GM19099 (cell line): ENCODE measurements around the gene NHS.

Source experiments
- POLR2A ChIP-seq: IDR thresholded peaks from 3 replicates; pipeline ENCODE4 v1.6.1; 2011; ENCODE audit warnings: low read depth; ENCODE audit not compliant: insufficient read length; ENCODE audit errors: extremely low read depth

The NHS gene

DNA sequence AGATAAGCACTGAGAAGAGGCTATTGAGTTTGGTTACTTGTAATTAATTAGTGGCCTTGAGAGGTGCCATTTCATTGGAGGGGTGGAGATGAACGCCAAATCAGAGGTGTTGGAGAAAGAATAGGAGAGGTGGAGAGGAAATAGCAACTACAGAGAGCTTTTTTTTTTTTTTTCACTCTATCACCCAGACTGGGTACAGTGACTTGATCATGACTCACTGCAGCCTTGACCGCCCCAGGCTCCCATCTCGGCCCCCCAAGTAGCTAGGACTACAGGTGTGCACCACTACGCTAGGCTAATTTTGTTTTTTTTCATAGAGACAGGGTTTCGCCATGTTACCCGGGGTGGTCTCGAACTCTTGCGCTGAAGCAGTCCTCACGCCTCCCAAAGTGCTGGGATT, 5.2 kb downstream of the NHS start:
- no peak for TF ChIP-seq POLR2A

DNA sequence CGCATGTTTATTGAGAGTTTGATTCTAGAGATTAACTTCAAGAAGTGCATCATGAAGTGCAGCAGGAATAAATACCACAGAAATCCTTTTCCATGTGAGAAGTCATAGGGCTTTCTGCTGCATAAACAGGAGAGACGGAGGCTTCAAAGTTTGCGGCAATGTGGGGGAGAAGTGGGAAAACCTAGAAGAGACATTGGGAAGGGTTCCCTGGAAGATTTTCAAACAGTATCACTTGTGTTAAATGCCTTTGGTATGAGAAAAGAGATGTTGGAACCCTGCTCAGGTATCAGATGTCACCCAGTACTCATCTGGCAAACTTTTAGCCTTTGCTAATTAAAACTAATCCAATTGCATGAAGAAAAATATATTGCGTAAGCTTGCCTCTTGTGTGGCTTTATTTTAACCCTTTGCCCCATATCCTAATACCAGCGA, 15.4 kb downstream of the NHS start:
- no peak for TF ChIP-seq POLR2A

DNA sequence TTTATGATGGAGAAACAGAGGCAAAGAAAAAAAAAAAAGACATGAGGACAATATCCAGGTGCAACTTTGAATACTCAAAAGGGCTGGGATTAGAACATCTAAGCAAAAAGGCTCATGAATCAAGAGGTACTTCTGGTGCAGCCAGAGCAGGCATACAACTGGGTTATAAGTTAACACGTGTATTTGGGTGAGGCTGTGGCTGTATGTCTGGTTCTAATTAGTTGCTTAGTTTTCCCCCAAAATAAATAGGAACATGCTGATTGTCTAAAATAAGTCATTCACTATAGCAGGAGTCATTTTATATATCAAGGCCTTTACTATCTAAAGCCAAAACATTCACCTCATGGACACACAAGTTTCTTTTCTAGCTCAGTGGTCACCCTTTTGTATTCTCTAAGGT, 20.2 kb downstream of the NHS start:
- TF ChIP-seq POLR2A: no peak

DNA sequence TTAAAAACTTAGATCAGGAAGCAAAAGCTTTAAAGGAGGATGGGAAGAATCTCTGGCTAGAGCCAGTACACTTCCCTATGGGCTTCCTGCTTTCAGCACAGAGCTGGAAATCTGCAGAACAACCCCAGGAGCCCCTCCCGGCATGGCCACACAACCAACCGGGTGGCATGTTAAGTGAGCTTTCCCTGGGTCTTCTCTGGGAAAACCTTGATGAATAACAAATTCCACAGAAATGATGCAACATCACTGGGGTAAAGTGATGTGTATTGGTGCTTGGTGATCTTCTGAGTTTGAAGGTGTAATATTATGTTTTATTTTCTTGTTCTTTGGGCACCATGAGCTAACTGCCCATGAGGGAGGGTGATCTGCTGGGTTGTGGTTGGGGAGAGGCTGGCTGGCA, 22.1 kb downstream of the NHS start:
- TF ChIP-seq POLR2A: no peak

DNA sequence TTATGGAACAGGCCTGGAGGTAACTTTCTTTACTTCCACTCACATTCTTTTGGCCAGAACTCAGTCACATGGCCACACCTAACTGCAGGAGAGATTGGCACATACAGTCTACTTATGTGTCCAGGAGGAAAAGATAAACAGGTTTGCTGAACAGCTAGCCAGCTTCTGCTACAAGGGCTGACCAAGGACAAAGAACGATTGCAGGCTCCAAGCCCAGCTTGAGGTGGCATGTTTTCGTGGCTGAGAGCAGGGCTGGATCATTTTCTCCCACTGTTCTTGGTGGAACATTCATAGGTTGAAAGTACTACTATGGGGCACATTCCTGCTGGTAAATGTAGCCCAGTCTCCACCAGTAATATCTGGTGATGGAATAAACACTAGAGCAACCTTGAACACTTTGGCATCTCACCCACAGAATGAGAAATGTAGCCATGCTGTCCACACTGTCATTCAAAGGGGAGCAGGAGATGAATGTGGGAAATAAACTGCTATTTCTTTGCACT, 28.2 kb downstream of the NHS start:
- TF ChIP-seq POLR2A: no peak

DNA sequence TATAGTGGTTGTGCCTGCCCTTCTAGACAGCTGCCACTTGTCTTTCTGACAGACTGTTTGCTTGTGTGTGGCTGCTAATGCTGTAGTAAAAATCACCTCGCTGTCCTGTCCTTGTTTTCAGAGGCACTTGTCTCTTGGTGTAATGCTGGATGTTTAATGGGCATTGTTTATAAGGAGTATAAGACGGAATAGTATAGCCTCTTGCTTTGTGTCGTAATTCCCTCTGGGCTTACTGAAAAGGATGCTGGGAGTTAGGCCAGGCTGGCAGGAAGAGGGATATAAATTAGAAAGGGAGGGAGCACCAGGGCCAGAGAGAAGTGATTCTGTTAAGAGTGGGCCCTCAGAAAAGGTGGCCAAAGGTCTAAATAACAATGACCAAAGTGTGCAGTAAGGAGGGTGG, 29.0 kb downstream of the NHS start:
- no peak for TF ChIP-seq POLR2A

DNA sequence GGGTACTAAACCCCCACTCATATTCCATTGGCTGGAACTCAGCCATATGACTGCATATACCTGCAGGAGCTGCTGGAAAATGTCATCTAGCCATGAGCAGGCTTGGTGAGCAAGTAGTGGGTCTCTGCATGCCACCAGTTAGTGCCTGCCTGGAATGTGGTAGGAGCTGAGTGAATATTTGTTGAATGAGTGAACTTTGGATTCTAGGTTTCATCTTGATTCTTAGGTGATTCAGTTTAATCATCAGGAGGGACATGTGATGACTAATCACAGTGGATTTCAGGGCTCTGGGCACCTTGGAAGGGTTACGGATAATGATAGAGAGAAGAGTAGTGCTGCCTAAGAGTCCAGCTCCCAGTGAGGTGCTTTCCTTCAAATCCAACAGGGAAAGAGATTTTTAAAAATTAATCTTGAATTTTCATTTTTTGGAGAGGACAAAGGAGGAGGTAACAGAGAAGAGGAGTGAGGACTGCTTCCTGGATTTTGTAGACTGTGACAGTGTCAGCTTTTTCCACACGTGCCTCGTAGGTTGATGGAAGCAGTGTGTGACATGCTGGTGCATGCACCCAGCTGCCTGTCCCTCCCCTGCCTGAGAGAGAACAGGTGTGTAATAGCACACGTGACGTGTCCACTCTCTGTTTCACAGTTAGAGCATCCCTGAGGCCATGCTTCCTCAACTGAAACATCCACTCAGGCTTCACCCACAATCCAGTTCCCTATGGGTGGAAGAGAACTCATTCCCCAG, 30.4 kb downstream of the NHS start:
- TF ChIP-seq POLR2A: no peak

DNA sequence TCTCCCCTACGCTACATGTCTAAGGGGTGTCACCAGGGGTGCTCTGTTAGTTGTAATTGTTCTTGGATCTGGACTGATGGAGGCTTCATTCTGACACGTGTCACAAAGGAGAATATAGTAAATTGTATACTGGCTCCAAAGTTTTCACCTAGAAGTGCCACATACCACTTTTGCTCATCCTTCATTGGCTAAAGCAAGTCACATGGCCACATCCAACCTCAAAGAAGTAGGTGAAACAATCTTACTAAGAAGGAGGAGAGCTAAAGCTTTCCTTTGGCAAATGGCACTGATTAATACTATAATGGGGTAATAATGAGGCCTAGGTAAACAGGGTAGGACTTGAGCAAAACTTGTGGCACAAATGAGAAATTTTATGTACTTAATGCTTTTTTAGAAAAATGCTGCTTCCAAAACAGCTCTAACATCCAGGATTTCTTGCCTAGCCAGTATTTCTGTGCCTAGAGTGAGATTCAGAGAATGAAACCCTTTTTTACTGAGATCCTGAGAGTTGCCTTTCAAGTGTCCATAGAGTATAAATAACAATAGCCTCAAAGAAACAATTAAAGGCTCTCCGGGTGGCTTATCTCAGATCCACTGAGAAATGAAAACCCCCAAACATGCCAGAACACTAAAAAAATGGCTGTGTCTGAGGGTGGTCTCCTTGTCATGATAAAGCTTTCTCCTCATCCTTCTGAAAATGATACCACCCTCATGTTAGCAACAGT, 34.7 kb downstream of the NHS start:
- no peak for TF ChIP-seq POLR2A

DNA sequence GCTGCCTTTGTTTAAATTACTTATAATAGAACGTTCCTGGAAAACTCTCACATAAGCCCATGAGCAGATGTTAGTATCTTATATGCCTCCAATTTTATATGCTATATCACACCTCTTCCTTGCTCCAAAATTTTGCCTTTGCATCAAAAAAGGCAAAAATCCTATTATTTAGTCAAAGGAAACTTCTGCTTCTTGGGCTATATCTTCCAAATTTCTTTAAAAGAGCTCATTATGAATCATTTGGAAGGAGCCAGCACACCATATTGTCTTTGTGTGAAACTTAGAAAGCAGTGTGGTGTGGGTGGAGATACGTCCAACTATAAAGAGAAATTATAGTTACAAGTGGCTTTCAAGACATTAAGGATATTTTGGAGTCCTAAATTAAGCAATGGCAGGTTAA, 35.7 kb downstream of the NHS start:
- TF ChIP-seq POLR2A: no peak

DNA sequence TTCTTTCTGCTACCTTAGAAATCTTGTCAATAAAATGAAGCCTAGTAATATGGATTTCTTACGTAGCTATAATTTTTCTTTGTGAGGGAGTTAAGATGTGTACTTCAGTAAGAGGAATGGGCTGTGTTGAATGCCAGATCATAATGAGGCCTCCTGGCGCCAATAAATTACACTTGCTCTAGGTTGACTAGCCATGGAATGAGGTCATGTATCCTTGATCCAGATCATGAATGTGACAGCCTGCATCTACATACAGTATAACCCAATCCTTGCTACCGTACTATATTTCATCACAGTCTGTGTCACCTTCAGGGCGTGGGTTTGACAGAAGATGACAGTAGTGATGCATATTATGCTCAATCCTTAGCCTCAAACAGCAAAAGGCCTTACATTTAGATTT, 36.2 kb downstream of the NHS start:
- TF ChIP-seq POLR2A: no peak

DNA sequence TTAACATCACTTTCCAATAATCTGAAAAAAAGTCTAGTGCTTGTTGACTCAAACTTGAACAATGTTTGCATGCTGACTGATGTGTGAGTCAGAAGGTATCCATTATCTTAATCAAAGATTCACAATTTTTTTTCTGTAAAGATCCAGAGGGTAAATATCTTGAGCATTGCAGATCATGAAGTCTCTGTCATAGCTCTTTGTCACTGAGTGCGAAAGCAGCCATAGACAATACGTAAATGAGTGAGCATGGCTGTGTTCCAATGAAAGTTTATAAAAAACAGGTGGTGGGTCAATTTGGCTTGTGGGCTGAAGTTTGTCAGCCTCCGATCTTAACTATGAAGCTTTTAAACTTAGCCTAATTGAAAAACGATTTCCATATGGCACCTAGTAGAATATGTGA, 37.7 kb downstream of the NHS start:
- no peak for TF ChIP-seq POLR2A

DNA sequence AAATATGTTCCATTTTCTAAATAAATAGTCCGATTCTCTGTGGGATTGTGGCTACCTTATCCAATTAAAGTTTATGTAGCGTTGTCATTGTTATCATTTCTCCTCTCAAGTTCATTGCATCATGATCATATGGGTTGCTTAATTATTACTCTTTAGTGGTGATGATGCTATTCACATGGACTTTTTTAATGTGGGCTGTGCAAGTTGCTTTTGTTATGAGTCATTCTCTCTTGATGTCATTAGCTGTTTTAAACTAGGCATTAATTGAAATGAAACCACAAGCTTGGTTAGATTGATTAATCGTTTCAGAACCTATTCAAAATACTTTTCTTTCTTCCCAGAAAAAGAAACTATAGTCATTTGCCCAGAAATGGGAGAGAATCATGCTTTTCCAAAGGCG, 38.2 kb downstream of the NHS start:
- no peak for TF ChIP-seq POLR2A

DNA sequence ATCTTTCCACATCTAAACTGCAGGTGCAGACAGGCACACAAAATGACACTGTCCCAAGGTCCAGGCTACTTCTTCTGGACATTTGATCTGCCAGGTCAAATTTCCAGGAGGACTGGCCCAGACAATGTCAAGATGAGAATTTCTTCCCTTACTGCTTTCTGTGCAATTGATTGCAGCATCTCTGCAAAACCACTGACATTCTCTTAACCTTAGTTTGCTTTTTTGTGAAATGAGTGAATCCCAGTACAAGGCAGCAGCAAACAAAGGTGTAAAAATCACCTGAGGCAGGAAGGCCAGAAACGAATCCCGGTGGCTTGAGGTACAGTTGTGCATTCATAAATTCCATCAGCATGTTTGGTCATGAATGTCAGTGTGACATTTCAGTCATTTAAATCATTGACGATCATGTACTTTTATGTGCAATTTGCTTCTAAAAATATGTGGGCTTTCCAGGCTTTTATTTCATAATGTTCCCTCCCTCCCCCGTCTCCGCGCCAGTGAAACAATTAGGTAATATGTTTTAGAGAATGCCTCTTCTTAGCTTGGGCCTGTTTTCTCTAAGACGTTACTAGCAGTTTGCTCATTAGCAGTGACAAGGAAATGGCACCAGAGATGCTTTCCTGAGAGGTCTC, 39.1 kb downstream of the NHS start:
- TF ChIP-seq POLR2A: no peak

DNA sequence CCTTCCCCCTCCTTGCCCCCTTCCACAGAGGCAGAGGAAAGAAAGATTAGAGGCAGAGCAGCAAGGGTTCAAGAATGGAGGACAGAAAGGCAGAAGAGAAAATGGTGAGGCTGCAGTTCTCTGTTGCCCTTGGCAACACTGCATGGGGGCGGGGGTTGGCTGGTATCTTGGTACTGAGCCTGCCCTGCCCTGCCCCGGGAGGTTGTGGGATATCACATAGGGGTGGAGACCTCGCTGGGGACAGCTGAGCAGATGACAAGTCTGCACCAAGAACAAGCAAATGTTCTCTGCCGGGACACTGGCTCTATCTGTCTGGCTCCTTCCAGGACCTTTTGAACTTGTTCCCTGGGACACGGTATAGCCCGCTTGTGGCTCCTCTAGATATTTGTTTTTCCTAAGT, 39.8 kb downstream of the NHS start:
- no peak for TF ChIP-seq POLR2A

DNA sequence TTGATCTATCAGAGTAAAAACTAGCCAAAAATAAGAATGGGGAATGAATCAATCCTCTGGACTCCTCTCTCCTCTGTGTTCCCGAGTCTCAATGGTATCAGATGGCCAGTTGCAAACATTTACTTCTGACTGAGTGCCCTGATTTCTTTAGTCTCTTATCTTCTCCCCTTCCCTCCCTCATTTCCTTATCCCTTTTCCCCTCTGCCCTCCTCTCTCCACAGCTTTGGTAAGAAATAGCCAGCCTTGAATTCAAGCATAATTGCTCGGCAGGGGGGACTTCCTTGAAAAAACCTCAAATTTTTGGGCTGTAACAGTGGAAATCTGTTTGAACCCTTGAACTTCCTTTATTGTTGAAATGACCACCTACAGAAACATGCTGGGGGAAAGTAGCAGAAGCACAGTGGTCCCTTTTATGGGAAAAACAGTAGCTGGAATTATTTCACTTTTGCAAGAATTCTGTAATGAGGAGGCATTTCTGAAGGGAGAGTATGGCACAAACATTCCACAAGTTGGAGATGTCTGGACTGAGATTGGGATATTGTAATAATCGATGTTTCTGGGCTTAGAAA, 40.3 kb downstream of the NHS start:
- TF ChIP-seq POLR2A: no peak
